GM12878 (cell line): ENCODE measurements around the gene TMEM53.

Experiments
- CTCF ChIP-seq, 3 experiments: IDR thresholded peaks in 2 of 3; conservative IDR thresholded peaks in 1 of 3; 2 replicates each; pipeline ENCODE4 v1.5.1; 2011; ENCODE audit warnings: low read depth in 3 of 3, low read length in 3 of 3, mild to moderate bottlenecking in 3 of 3, control low read depth in 2 of 3, moderate library complexity in 2 of 3, inconsistent platforms in 1 of 3, mixed read lengths in 1 of 3; ENCODE audit not compliant: control insufficient read depth in 2 of 3, insufficient read depth in 1 of 3; ENCODE audit errors: extremely low read depth in 1 of 3
- EZH2 ChIP-seq: IDR thresholded peaks from 2 replicates; pipeline ENCODE4 v1.6.1; 2012; ENCODE audit warnings: low read depth, mild to moderate bottlenecking, control low read depth, inconsistent platforms, low read length, borderline replicate concordance; ENCODE audit not compliant: control insufficient read depth
- IRF3 ChIP-seq: fragments of 450-650 bp; IDR thresholded peaks from 2 replicates; pipeline ENCODE4 v1.6.1; 2014; ENCODE audit warnings: mild to moderate bottlenecking
- NRF1 ChIP-seq: conservative IDR thresholded peaks from 2 replicates; pipeline ENCODE4 v1.6.1; 2011; ENCODE audit warnings: mild to moderate bottlenecking, low read depth, low read length, improper control_type of control experiment
- PKNOX1 ChIP-seq: fragments of 450-650 bp; IDR thresholded peaks from 2 replicates; pipeline ENCODE4 v1.6.1; 2016; ENCODE audit warnings: mild to moderate bottlenecking
- POLR2A ChIP-seq: IDR thresholded peaks from 2 replicates; pipeline ENCODE4 v1.6.1; 2011; ENCODE audit warnings: low read depth, mild to moderate bottlenecking, low read length
- POLR2AphosphoS5 ChIP-seq: IDR thresholded peaks from 2 replicates; pipeline ENCODE4 v1.6.1; 2011; ENCODE audit warnings: mild to moderate bottlenecking, low read length, inconsistent platforms
- RB1 ChIP-seq: fragments of 450-650 bp; formaldehyde crosslinking; IDR thresholded peaks from 2 replicates; pipeline ENCODE4 v1.6.1; 2017; ENCODE audit warnings: mild to moderate bottlenecking, borderline replicate concordance
- SUPT20H ChIP-seq: IDR thresholded peaks from 2 replicates; pipeline ENCODE4 v1.6.1; 2011; ENCODE audit warnings: low read depth, mild to moderate bottlenecking, low read length, moderate library complexity, borderline replicate concordance; ENCODE audit not compliant: control insufficient read depth
- TARDBP ChIP-seq: IDR thresholded peaks from 2 replicates; pipeline ENCODE4 v1.6.1; 2016; ENCODE audit warnings: borderline replicate concordance
- TBL1XR1 ChIP-seq: IDR thresholded peaks from 2 replicates; pipeline ENCODE4 v1.6.1; 2012; ENCODE audit warnings: low read depth, low read length, improper control_type of control experiment
- USF2 ChIP-seq: IDR thresholded peaks from 2 replicates; pipeline ENCODE4 v1.6.1; 2011; ENCODE audit warnings: low read depth, low read length, improper control_type of control experiment, borderline replicate concordance
- ZNF24 ChIP-seq: fragments of 450-650 bp; IDR thresholded peaks from 2 replicates; pipeline ENCODE4 v1.6.1; 2017; ENCODE audit warnings: antibody characterized with exemption, mild to moderate bottlenecking

- TF ChIP-seq POLR2A (no peak), PKNOX1 (no peak), CTCF (IDR thresholded peaks at IDR 0.05 in 2 of 3, conservative IDR thresholded peaks at IDR 0.05 in 1 of 3; ENCODE audit: control insufficient read depth in 2 of 3, extremely low read depth in 1 of 3, insufficient read depth in 1 of 3, low read depth in 3 of 3, low read length in 3 of 3) (no peak), IRF3 (no peak), EZH2 (no peak), ZNF24 (no peak), SUPT20H (no peak), POLR2AphosphoS5 (no peak), USF2 (no peak), TBL1XR1 (no peak), RB1 (no peak), TARDBP (no peak), NRF1 (no peak)
These were observed 19.6 kb downstream of the TMEM53 start for GRCh38 chr1:44654621-44655187.
